DMS 273 treated with DMSO at 0.1 percent for 48 hours (cell line): Measurements from ENCODE around the gene TAGLN2.

ENCODE experiments used
- DNase-seq: peaks from one replicate; lab custom pipeline; 2025; lab: John Stamatoyannopoulos, UW

Gene TAGLN2

GRCh38 chr1:159924791-159925718, at the start of gene TAGLN2:
TSS of gene TAGLN2 (minus strand) at chr1:159925507. CDS start at chr1:159920509, 4,998 bp downstream.
- peak; percentile 28 for DNase-seq

GRCh38 chr1:159974350-159974965, 49.2 kb upstream of the TAGLN2 start:
- DNase-seq, result no peak

DNA sequence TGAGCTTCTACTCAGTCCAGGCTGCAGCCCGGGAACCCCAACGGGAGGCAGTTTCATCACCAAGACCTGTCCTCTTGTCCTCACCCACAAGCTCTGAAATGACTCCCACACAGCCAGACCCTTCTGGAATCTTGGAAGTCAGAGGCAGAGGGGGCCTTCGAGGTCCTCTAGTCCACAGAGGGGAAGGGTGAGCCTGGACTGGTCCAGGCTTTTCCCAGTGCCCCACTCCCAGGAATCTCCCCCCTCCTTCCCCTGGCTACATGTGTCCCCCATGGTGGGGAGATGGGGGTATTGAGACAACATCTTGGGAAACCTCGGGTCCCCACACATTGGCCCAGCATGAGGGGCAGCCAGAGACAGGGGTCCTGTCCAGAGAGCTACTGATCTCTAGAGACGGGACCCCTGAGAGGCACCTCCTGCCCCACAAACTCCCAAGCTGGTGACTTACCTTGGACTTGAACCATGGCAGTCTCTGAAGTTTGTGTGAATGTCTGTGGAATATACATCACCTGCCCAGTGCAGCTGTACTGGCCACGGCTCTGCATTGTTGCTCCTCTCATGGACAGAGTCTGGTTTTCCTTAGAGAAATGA, 48.1 kb upstream of the TAGLN2 start:
- DNase-seq, result no peak

DNA sequence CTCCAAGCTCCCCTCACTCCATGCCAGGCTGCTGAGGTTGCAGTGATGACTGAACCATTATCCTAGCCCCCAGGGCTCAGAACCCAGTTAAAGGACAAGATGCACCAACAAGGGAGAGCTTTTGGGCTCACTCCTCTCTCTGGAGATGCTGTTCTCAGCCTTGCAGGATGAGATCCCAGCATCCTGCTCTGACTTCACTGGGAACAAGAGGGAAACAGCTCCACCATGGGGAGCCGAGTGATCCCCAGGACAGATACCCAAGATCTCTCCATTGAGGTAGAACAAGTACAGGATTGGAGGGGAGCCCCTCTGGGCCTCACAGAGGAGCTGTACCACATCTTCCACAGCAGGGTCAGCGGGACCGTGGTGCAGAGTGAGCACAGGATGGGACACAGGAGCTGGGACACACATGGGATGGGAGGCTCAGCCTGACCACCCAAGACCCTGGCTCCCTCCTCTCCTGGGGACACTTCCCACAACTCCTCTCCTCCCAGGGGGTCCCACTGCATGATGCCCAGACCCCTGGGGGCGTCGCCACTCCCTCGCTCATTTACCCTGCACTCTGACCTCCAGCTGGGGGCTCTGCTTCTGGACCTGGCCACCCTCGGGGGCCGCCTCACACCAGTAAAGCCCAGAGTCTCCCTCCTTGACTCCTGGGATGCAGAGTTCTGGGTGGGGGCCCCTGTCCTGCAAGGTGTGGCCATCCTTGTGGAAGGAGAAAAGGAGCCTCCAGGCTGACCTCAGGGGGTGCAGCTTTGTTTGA, 47.3 kb upstream of the TAGLN2 start:
- no peak for DNase-seq

DNA sequence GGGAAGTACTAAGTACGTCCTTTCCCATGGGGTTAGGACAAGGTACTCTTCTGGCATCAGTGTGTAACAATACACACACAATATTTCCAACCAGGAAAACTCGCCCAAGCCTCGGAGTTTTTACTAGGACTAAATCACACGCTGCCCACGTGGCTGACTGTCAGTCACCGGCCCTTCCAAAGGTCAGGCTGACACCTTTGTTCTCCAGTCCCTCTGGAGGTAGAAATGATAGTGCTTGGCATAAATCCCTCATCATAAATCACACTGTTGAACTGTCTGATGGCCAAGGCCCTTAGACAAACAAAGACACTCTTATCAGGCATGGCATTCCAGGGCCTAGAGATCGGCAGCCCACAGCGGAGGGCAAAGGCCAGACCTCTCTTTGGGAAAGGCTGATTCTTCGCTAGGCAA, 45.6 kb upstream of the TAGLN2 start:
- DNase-seq, result no peak

DNA sequence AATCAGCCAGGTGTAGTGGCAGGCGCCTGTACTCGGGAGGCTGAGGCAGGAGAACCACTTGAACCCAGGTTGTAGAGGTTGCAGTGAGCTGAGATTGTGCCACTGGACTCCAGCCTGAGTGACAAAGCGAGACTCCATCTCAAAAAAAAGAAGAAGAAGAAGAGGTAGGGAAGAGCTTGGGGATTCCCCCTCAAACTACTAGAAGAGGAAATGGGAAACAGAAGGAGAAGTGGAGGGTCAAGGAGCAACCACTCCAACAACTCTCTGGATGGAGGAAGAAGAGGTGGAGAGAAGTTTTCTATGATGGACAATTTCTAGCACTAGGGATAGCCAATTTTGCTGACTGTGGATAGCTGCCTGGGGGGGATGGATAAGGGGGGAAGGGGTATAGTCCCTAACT, 43.6 kb upstream of the TAGLN2 start:
- DNase-seq, result no peak

DNA sequence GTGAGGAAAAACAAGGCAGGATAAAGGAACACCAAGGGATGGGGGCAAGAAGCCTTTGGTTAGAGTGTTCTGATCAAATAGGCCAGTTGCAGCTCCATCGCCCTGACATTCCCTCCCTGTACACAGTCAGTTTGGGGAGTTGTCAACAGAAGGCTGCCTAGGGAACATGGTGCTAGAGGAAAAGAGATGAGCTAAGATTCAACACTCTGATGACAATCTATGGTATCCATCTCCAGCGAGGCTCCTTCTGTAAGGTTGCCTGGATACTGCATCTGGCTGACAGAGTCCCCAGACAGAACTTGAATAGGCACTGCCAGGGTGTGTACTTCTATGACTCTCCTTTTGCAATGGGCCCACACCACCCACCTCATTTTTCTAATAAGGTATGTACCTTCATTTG, 40.0 kb upstream of the TAGLN2 start:
- no peak for DNase-seq

GRCh38 chr1:159964144-159964543, 38.8 kb upstream of the TAGLN2 start:
- no peak for DNase-seq

DNA sequence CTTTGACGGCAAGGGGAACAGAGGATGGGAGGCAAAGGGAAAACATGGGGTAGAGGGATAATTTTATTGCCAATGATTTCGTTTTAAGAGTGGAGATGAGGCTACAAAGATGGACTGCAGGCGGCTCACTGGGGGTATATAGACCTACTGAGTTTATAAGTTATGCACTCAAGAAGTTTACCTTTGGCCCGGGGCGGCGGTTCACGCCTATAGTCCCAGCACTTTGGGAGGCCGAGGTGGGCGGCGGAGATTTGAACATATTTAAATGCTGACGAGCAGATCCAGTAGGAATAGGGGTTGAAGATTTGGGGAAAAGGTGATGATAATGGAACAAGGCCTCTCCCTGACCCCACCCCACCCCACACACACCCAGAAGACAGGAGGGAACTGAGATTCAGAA, 36.9 kb upstream of the TAGLN2 start:
- no peak for DNase-seq

DNA sequence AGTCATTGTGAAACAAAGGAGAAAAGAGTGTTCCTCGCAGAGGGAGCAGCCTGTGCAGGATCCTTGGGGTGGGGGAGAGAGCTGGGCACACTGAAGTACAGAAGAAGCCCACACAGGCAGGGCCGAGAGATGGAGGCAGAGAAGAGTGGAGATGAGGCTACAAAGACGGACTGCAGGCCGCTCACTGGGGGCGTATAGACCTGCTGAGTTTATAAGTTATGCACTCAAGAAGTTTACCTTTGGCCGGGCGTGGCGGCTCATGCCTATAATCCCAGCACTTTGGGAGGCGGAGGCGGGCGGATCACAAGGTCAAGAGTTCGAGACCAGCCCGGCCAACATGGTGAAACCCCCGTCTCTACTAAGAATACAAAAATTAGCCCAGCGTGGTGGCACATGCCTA, 36.3 kb upstream of the TAGLN2 start:
- no peak for DNase-seq

- DNase-seq, result no peak
Observed at GRCh38 chr1:159960721-159961381, 35.5 kb upstream of the TAGLN2 start.

- no peak for DNase-seq
Observed at GRCh38 chr1:159959451-159959850, 34.1 kb upstream of the TAGLN2 start.

DNA sequence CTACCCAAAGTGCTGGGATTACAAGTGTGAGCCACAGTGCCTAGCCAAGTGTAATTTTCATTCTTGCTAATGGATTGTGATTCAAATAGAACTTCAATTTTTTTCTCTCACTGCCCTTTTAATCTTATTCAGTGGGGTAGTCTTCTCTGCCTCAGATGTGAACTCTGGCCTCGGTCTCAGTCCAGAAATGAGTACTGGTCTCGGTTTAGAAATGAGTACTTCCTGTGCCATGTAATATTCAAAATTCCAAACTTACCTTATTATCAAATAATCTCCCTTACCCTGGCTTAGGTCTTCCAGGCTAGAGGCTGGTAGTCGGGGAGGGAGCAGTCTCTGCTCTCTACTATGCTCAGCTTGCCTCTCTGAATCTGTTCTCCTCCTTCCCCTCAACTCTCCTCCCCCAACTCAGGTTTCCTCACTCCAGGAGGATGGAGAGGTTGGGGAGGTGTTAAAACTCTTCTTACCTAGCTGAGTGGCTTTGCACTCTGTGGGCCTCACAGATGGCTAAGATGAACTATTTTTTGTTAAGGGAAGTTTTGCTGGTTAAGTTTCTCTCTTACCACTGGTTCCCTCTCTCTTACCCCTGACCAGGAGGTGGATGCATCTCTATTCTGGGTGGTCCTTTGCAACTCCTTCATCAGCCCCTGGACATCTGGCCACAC, 33.5 kb upstream of the TAGLN2 start:
- no peak for DNase-seq

GRCh38 chr1:159957824-159958268, 32.5 kb upstream of the TAGLN2 start:
- DNase-seq, result no peak

GRCh38 chr1:159955456-159955855, 30.1 kb upstream of the TAGLN2 start:
- DNase-seq, result no peak

DNA sequence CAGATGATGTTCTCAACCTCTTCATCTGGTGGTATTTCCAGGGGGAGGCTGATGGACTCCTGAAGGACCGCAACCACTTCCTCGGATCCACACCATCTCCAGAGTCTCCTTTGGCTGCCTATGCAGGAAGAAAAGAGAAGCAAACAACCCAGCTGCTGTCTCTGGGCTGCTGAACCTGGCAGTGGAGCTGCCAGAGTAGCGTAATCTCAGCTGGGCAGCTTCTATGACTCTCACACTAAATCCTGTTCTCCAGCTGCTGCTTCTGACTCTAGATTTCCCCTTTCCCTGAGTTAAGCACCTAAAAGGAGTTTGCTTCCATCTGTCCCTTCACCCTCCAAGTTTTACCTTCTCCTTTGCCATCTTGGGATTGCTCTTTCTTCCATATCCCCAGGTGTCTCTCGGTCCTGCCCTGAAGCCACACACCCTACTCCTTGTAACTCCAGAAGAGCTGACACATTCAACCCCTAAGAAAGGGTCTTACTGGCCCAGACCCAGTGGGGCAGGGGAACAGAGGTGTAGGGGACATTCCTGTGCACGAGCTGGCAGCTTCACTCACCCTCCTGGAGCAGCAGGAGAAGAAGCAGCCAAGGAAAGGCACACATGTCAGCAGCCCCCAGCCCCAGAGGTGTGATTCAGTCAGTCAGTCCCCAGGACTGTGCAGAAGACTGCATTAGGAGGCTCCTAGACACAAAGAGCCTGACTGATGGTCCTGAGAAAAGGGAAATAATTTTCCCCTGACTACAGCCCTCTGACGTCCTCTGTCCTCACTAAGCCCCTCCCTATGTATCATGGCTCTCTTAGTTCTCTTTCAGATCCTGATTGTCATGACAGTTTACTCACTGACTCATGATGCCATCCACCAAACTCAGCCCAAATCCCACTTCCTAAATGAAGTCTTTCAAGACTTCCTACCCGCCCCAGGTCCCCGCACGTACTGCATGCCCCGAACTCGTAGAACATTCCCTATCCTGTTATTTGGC, 28.5 kb upstream of the TAGLN2 start, which contains the start of gene SLAMF9:
TSS of gene SLAMF9 (minus strand) at position 702 of the 980 bp plus-strand sequence. CDS start at position 602, 100 bp downstream.
- no peak for DNase-seq

GRCh38 chr1:159952932-159953331, 27.6 kb upstream of the TAGLN2 start:
- no peak for DNase-seq

GRCh38 chr1:159951551-159951950, 26.2 kb upstream of the TAGLN2 start:
- DNase-seq, result no peak

DNA sequence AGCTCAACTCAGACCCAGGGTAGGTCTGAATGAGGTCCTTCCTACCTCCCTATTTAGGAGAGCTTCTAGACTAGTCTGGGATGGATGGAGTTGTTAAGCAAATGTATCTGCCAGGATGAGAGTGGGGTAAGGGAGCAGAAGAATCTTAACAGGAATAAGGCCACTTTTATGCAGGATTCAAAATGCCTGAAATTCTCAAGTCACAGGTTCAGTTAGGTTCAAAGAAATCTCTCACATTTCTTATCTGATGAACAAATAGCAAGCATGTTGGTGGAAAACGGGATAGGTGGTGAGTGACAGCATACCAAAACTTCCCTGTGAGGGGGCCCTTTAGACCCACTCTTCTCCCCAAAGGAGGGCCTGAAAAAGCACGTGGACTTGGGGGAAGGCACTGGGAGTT, 25.7 kb upstream of the TAGLN2 start:
- no peak for DNase-seq

DNA sequence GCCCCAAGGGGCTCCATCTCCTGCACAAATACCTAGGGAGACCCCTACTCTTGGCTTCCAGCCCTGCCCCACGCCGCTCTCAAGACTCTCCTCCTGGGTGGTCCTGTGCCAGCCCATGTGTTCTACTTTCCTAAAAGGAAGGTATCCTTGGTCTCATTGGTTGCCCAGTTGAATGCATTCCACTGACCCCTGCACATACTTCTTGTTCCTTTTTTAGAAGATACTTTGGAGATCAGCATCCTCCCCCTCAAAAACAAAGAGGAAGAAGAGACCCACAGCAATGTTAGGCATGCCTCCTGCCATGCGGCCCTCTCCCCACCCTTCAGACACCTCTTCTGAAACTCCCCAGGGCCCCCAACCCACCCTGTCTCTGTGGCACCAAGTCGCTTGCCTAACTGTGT, 24.7 kb upstream of the TAGLN2 start:
- DNase-seq, result no peak
